ENCODE results near the gene PTGES3L.
A peak's percentile ranks its signal among the peaks of the same experiment; 100 is the strongest.

Gene PTGES3L

GRCh38 chr17:43020030-43020621 is 40.2 kb upstream of the PTGES3L start:
- no peak overlapping the region for H3K9ac ChIP-seq (ENCODE audit: low read length)
- peaks cover 34% of the 10 kb centered on the region for H3K4me1 ChIP-seq (ENCODE audit: insufficient read depth, low read length)
- H3K9me3 ChIP-seq (ENCODE audit: low read length), result no peaks in the 10 kb centered on the region
- H3K27me3 ChIP-seq (ENCODE audit: control insufficient read depth in 1 of 2, insufficient read depth in 2 of 2, low read length in 2 of 2), result no peaks in the 10 kb centered on the region
- peak overlapping the region in 1 of 2 donors; percentile 84 for H3K4me3 ChIP-seq (ENCODE audit: low read depth in 1 of 2, low read length in 2 of 2)
- peak overlapping the region; percentile 63 for H3K27ac ChIP-seq (ENCODE audit: low read depth, low read length)
- H3K36me3 ChIP-seq (ENCODE audit: insufficient read depth, low read length), result peaks cover 27% of the 10 kb centered on the region

GRCh38 chr17:43019418-43019817 is 39.5 kb upstream of the PTGES3L start:
- no peak overlapping the region for H3K9ac ChIP-seq (ENCODE audit: low read length)
- H3K4me3 ChIP-seq (ENCODE audit: low read depth in 1 of 2, low read length in 2 of 2), result peak overlapping the region; percentile 4 to 84
- H3K27me3 ChIP-seq (ENCODE audit: control insufficient read depth in 1 of 2, insufficient read depth in 2 of 2, low read length in 2 of 2), result no peaks in the 10 kb centered on the region
- peaks cover 34% of the 10 kb centered on the region for H3K36me3 ChIP-seq (ENCODE audit: insufficient read depth, low read length)
- peak overlapping the region; percentile 63 for H3K27ac ChIP-seq (ENCODE audit: low read depth, low read length)
- peaks cover 41% of the 10 kb centered on the region for H3K4me1 ChIP-seq (ENCODE audit: insufficient read depth, low read length)
- no peaks in the 10 kb centered on the region for H3K9me3 ChIP-seq (ENCODE audit: low read length)

GRCh38 chr17:43018932-43019331 is 39.1 kb upstream of the PTGES3L start:
- H3K27me3 ChIP-seq (ENCODE audit: control insufficient read depth in 1 of 2, insufficient read depth in 2 of 2, low read length in 2 of 2), result no peaks in the 10 kb centered on the region
- H3K9ac ChIP-seq (ENCODE audit: low read length), result no peak overlapping the region
- H3K9me3 ChIP-seq (ENCODE audit: low read length), result no peaks in the 10 kb centered on the region
- no peak overlapping the region for H3K27ac ChIP-seq (ENCODE audit: low read depth, low read length)
- H3K4me3 ChIP-seq (ENCODE audit: low read depth in 1 of 2, low read length in 2 of 2), result no peak overlapping the region
- H3K36me3 ChIP-seq (ENCODE audit: insufficient read depth, low read length), result peaks cover 34% of the 10 kb centered on the region
- H3K4me1 ChIP-seq (ENCODE audit: insufficient read depth, low read length), result peaks cover 42% of the 10 kb centered on the region

- no peak overlapping the region for H3K27ac ChIP-seq (ENCODE audit: low read depth, low read length)
- peaks cover 42% of the 10 kb centered on the region for H3K4me1 ChIP-seq (ENCODE audit: insufficient read depth, low read length)
- H3K36me3 ChIP-seq (ENCODE audit: insufficient read depth, low read length), result peaks cover 40% of the 10 kb centered on the region
- no peaks in the 10 kb centered on the region for H3K27me3 ChIP-seq (ENCODE audit: control insufficient read depth in 1 of 2, insufficient read depth in 2 of 2, low read length in 2 of 2)
- H3K9me3 ChIP-seq (ENCODE audit: low read length), result no peaks in the 10 kb centered on the region
- H3K4me3 ChIP-seq (ENCODE audit: low read depth in 1 of 2, low read length in 2 of 2), result peak overlapping the region in 1 of 2 donors; percentile 5
- no peak overlapping the region for H3K9ac ChIP-seq (ENCODE audit: low read length)
Observed at GRCh38 chr17:43018008-43018853, 38.4 kb upstream of the PTGES3L start.

- Histone ChIP-seq H3K9ac (ENCODE audit: low read length) (no peak overlapping the region), H3K9me3 (ENCODE audit: low read length) (no peaks in the 10 kb centered on the region), H3K4me1 (ENCODE audit: insufficient read depth, low read length) (peaks cover 42% of the 10 kb centered on the region), H3K27me3 (ENCODE audit: control insufficient read depth in 1 of 2, insufficient read depth in 2 of 2, low read length in 2 of 2) (no peaks in the 10 kb centered on the region), H3K36me3 (ENCODE audit: insufficient read depth, low read length) (peaks cover 42% of the 10 kb centered on the region), H3K27ac (ENCODE audit: low read depth, low read length) (no peak overlapping the region), H3K4me3 (ENCODE audit: low read depth in 1 of 2, low read length in 2 of 2) (no peak overlapping the region)
Observed at GRCh38 chr17:43016216-43016615, 36.3 kb upstream of the PTGES3L start.

- H3K9ac ChIP-seq (ENCODE audit: low read length), result no peak overlapping the region
- H3K9me3 ChIP-seq (ENCODE audit: low read length), result no peaks in the 10 kb centered on the region
- H3K4me1 ChIP-seq (ENCODE audit: insufficient read depth, low read length), result peaks cover 47% of the 10 kb centered on the region
- no peak overlapping the region for H3K27ac ChIP-seq (ENCODE audit: low read depth, low read length)
- H3K36me3 ChIP-seq (ENCODE audit: insufficient read depth, low read length), result peaks cover 42% of the 10 kb centered on the region
- H3K4me3 ChIP-seq (ENCODE audit: low read depth in 1 of 2, low read length in 2 of 2), result no peak overlapping the region
- H3K27me3 ChIP-seq (ENCODE audit: control insufficient read depth in 1 of 2, insufficient read depth in 2 of 2, low read length in 2 of 2), result no peaks in the 10 kb centered on the region
Observed at GRCh38 chr17:43015579-43015978, 35.7 kb upstream of the PTGES3L start.

GRCh38 chr17:43014649-43015542 is 35.0 kb upstream of the PTGES3L start:
- peaks cover 45% of the 10 kb centered on the region for H3K4me1 ChIP-seq (ENCODE audit: insufficient read depth, low read length)
- H3K9me3 ChIP-seq (ENCODE audit: low read length), result no peaks in the 10 kb centered on the region
- H3K27ac ChIP-seq (ENCODE audit: low read depth, low read length), result no peak overlapping the region
- H3K9ac ChIP-seq (ENCODE audit: low read length), result no peak overlapping the region
- H3K27me3 ChIP-seq (ENCODE audit: control insufficient read depth in 1 of 2, insufficient read depth in 2 of 2, low read length in 2 of 2), result no peaks in the 10 kb centered on the region
- H3K4me3 ChIP-seq (ENCODE audit: low read depth in 1 of 2, low read length in 2 of 2), result no peak overlapping the region
- peaks cover 42% of the 10 kb centered on the region for H3K36me3 ChIP-seq (ENCODE audit: insufficient read depth, low read length)

- Histone ChIP-seq H3K9me3 (ENCODE audit: low read length) (no peaks in the 10 kb centered on the region), H3K4me3 (ENCODE audit: low read depth in 1 of 2, low read length in 2 of 2) (no peak overlapping the region), H3K27ac (ENCODE audit: low read depth, low read length) (no peak overlapping the region), H3K9ac (ENCODE audit: low read length) (no peak overlapping the region), H3K27me3 (ENCODE audit: control insufficient read depth in 1 of 2, insufficient read depth in 2 of 2, low read length in 2 of 2) (no peaks in the 10 kb centered on the region), H3K36me3 (ENCODE audit: insufficient read depth, low read length) (peaks cover 42% of the 10 kb centered on the region), H3K4me1 (ENCODE audit: insufficient read depth, low read length) (peaks cover 37% of the 10 kb centered on the region)
Observed at GRCh38 chr17:43014020-43014648, 34.3 kb upstream of the PTGES3L start.

GRCh38 chr17:43013296-43013695 is 33.4 kb upstream of the PTGES3L start:
- H3K9me3 ChIP-seq (ENCODE audit: low read length), result no peaks in the 10 kb centered on the region
- no peak overlapping the region for H3K4me3 ChIP-seq (ENCODE audit: low read depth in 1 of 2, low read length in 2 of 2)
- no peak overlapping the region for H3K27ac ChIP-seq (ENCODE audit: low read depth, low read length)
- peaks cover 39% of the 10 kb centered on the region for H3K36me3 ChIP-seq (ENCODE audit: insufficient read depth, low read length)
- H3K27me3 ChIP-seq (ENCODE audit: control insufficient read depth in 1 of 2, insufficient read depth in 2 of 2, low read length in 2 of 2), result no peaks in the 10 kb centered on the region
- H3K4me1 ChIP-seq (ENCODE audit: insufficient read depth, low read length), result peaks cover 31% of the 10 kb centered on the region
- no peak overlapping the region for H3K9ac ChIP-seq (ENCODE audit: low read length)

- Histone ChIP-seq H3K27me3 (ENCODE audit: control insufficient read depth in 1 of 2, insufficient read depth in 2 of 2, low read length in 2 of 2) (no peaks in the 10 kb centered on the region), H3K27ac (ENCODE audit: low read depth, low read length) (no peak overlapping the region), H3K4me3 (ENCODE audit: low read depth in 1 of 2, low read length in 2 of 2) (no peak overlapping the region), H3K36me3 (ENCODE audit: insufficient read depth, low read length) (peaks cover 31% of the 10 kb centered on the region), H3K9ac (ENCODE audit: low read length) (no peak overlapping the region), H3K9me3 (ENCODE audit: low read length) (no peaks in the 10 kb centered on the region), H3K4me1 (ENCODE audit: insufficient read depth, low read length) (peaks cover 24% of the 10 kb centered on the region)
Observed at GRCh38 chr17:43011728-43012472, 32.0 kb upstream of the PTGES3L start.

All from muscle layer of colon (tissue), 2 donors.